Esophagus muscularis mucosa (tissue), 4 donors: ENCODE data around the gene COG2. TPM values are rescaled to one million over a fixed set of nuclear protein-coding genes. Genes with fewer than 3 reads are reported as not detected.
A peak's percentile ranks its signal among the peaks of the same experiment; 100 is the strongest.

ENCODE experiments used
- DNase-seq: peaks from one replicate; pipeline ENCODE4 v3.0.0-alpha.2; 2017; ENCODE audit errors: extremely low spot score
- H3K27ac ChIP-seq, 4 donors: fragments of 200-600 bp; sonication (generic); replicated peaks in 1 of 4; 1 replicate in 3 of 4; 2 replicates in 1 of 4; pipeline ENCODE4 v1.5.1; 2016 to 2019; ENCODE audit warnings: mild to moderate bottlenecking in 1 of 4
- H3K27me3 ChIP-seq, 4 donors: fragments of 200-600 bp; sonication (generic); one replicate each; pipeline versions ENCODE4 v1.5.1 to v1.6.0; 2016 to 2019
- H3K36me3 ChIP-seq, 4 donors: fragments of 200-600 bp; sonication (generic); one replicate each; pipeline ENCODE4 v1.5.1; 2016 to 2019
- H3K4me1 ChIP-seq, 4 donors: fragments of 200-600 bp; sonication (generic); one replicate each; pipeline ENCODE4 v1.5.1; 2016 to 2019
- H3K4me3 ChIP-seq, 4 donors: fragments of 200-600 bp; sonication (generic); 1 replicate in 2 of 4; 2 replicates in 2 of 4; pipeline ENCODE4 v1.5.1; 2016 to 2019; ENCODE audit warnings: mild to moderate bottlenecking in 4 of 4, moderate library complexity in 1 of 4
- H3K9me3 ChIP-seq, 4 donors: fragments of 200-600 bp; sonication (generic); 1 replicate in 3 of 4; 2 replicates in 1 of 4; pipeline ENCODE4 v1.5.1; 2016 to 2019
- CTCF ChIP-seq, 3 experiments: fragments of 200-600 bp in 2 of 3; fragments of 450-650 bp in 1 of 3; sonication (generic) in 2 of 3; IDR thresholded peaks; one replicate each; pipeline ENCODE4 v1.5.1; 2017 to 2019; ENCODE audit warnings: antibody characterized with exemption in 3 of 3, mild to moderate bottlenecking in 2 of 3, moderate library complexity in 1 of 3
- EP300 ChIP-seq: sonication (generic); formaldehyde crosslinking; IDR thresholded peaks from one replicate; pipeline ENCODE4 v1.6.1; 2017; ENCODE audit warnings: antibody characterized with exemption
- POLR2A ChIP-seq: fragments of 450-650 bp; IDR thresholded peaks from one replicate; pipeline ENCODE4 v1.6.1; 2017; ENCODE audit warnings: antibody characterized with exemption, moderate library complexity, mild to moderate bottlenecking, low read depth
- POLR2AphosphoS5 ChIP-seq, 2 donors: sonication (generic); formaldehyde crosslinking; IDR thresholded peaks; one replicate each; pipeline ENCODE4 v1.6.1; 2017; ENCODE audit warnings: antibody characterized with exemption in 2 of 2
- WGBS: methylation state at CpG from one replicate; pipeline ENCODE4 v1.1.5; 2018; 5-methylcytosine and 5-hydroxymethylcytosine counted together
- intact Hi-C: fragments of 100-400 bp; cut with DNase I; formaldehyde crosslinking; loops from one replicate; pipeline ENCODE4 v1.15.1; 2023
- total RNA-seq, 4 donors: library from RNA; depleted of rRNA; stranded (reverse); fragments of >200 nt; gene quantifications; one replicate each; pipeline versions ENCODE4 v1.1.0 to v1.2.1, GENCODE V29; 2016

Gene COG2
- total RNA-seq, 4 donors from 2014 or later: 20.9 to 23.9 (median 22.5) TPM

DNA sequence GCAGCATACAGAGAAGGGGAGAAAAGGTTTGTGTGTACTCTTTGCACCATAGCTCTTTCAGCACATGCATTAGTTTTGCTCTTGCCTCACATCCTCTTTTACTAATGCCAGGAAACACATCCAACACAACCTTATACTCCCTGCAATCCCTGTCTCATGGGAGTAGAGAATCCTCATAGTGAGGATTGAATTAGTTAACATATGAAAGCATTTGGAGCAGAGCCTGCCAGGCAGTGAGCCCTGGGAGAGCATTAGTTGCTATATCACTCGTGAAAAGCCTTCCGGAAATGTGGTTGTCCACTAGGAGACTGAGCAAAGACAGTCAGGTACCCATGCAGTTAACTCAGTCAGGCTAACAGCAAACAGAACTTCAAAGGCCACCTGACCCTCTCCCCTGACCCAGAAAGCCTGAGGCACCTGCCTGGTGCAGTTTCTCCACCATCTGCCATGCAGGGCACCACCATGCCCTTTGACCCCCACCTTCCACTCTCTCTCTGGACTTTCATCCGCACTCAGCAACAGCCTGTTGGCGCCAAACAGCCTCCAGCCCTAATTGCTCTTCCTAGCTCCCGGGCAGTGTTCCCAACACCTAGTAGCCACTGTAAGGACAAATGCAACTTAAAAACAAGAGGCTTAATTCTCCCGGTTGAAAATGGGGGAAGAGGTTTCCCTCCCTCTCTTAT lies 86.6 kb downstream of the COG2 start:
- Histone ChIP-seq H3K9me3 (no peaks in the 10 kb centered on the region), H3K4me3 (no peak overlapping the region), H3K27me3 (no peaks in the 10 kb centered on the region), H3K4me1 (no peaks in the 10 kb centered on the region), H3K36me3 (no peaks in the 10 kb centered on the region), H3K27ac (no peak overlapping the region)
- intact Hi-C loops: no loop called here
- TF ChIP-seq CTCF (IDR thresholded peaks at IDR 0.05) (no peak), EP300 (no peak), POLR2AphosphoS5 (IDR thresholded peaks at IDR 0.05) (no peak), POLR2A (no peak)
- DNase-seq: no peak
- 64% methylated on average over 6 of the region's 6 CpGs for WGBS

DNA sequence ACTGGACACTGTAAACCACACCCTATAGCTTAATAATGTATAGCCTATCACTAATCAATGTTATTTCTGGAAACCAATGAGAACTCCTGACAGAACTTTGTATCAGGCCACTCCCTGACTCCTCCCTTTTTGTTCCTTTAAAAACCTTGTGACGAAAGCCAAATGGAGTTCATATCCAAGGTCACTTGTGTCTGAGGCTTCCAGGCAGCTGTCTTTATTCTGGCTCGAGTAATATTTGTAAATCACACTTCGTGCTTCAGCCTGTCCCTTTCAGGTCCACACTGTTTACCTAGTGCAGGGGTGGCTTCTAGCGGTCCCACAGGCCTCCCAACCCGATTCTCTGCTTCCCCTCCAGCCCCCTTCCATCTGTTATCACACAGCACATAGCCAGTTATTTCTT lies 88.7 kb downstream of the COG2 start:
- no peak for DNase-seq
- Histone ChIP-seq H3K27ac (peak overlapping the region in 1 of 4 donors; percentile 23), H3K4me1 (no peaks in the 10 kb centered on the region), H3K27me3 (no peaks in the 10 kb centered on the region), H3K36me3 (no peaks in the 10 kb centered on the region), H3K9me3 (no peaks in the 10 kb centered on the region), H3K4me3 (no peak overlapping the region)
- intact Hi-C loops: no loop called here
- TF ChIP-seq EP300: no peak
- TF ChIP-seq CTCF (IDR thresholded peaks at IDR 0.05): no peak
- no peak for TF ChIP-seq POLR2AphosphoS5 (IDR thresholded peaks at IDR 0.05)
- no peak for TF ChIP-seq POLR2A
- WGBS: 40% methylated on average over 5 of the region's 5 CpGs

DNA sequence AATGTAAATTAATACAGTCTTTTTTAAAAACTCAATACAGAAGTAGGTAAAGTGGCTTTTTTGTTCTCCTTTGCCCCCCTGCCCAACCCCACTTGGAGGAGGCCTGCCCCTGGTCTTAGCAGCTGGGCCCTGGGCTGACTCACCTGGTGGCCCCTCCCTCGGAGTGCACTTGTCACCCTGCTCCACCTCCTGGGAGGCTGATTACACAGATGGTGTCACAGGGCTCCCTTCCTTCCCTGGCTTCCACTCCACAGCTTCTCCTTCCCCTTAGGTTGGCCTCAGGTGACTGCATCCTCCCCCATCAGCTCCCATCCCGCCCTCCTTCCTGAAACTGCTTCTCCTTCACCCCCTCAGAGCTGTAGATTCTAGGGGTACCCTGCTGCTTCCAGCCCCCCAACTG lies 93.2 kb downstream of the COG2 start:
- DNase-seq: no peak
- Histone ChIP-seq H3K4me1 (no peaks in the 10 kb centered on the region), H3K27me3 (no peaks in the 10 kb centered on the region), H3K27ac (no peak overlapping the region), H3K9me3 (peaks cover 0 to 6% (median 0%) of the 10 kb centered on the region in 4 donors), H3K4me3 (no peak overlapping the region), H3K36me3 (no peaks in the 10 kb centered on the region)
- intact Hi-C loops: no loop called here
- TF ChIP-seq EP300 (no peak), POLR2A (no peak), POLR2AphosphoS5 (IDR thresholded peaks at IDR 0.05) (no peak), CTCF (IDR thresholded peaks at IDR 0.05) (no peak)
- WGBS: 52% methylated on average over 2 of the region's 2 CpGs

GRCh38 chr1:230737622-230738262 lies 95.5 kb downstream of the COG2 start:
- intact Hi-C loops: no loop called here
- Histone ChIP-seq H3K27ac (no peak overlapping the region), H3K4me3 (no peak overlapping the region), H3K36me3 (no peaks in the 10 kb centered on the region), H3K4me1 (no peaks in the 10 kb centered on the region), H3K27me3 (no peaks in the 10 kb centered on the region), H3K9me3 (peaks cover 0 to 6% (median 0%) of the 10 kb centered on the region in 4 donors)
- TF ChIP-seq CTCF (IDR thresholded peaks at IDR 0.05): no peak
- no peak for TF ChIP-seq POLR2AphosphoS5 (IDR thresholded peaks at IDR 0.05)
- TF ChIP-seq POLR2A: no peak
- TF ChIP-seq EP300: no peak
- no peak for DNase-seq
- WGBS: 90% methylated on average over 3 of the region's 3 CpGs
